A673 (cell line): Measurements from ENCODE around the gene TIFAB. TPM values are rescaled to one million over a fixed set of nuclear protein-coding genes. Genes with fewer than 3 reads are reported as not detected.

ENCODE experiments used
- BruUV-seq: library from RNA; stranded (reverse); fragments of 400-500 nt; replicated peaks from 2 replicates; lab custom pipeline; 2021; lab: Mats Ljungman, UMichigan
- CTCF ChIA-PET: fragments of 300-600 bp; sonication (Branson Sonifier 250); formaldehyde crosslinking; loops from one replicate; lab custom pipeline; 2022; ENCODE audit warnings: antibody characterized with exemption; lab: Charles Lee
- POLR2A ChIA-PET: fragments of 300-600 bp; sonication (Branson Sonifier 250); formaldehyde crosslinking; loops from one replicate; lab custom pipeline; 2022; ENCODE audit warnings: antibody characterized with exemption; ENCODE audit not compliant: low non-redundant PET; lab: Charles Lee
- DNase-seq: peaks from one replicate; pipeline ENCODE4 v3.0.0-alpha.2; 2015; ENCODE audit warnings: low spot score
- H3K27ac ChIP-seq: fragments of 200-600 bp; sonication (generic); 2 replicates; pipeline ENCODE4 v1.5.1; 2016; ENCODE audit warnings: mixed run types, low read depth, mild to moderate bottlenecking, mixed read lengths, antibody characterized with exemption, low read length; ENCODE audit not compliant: poor library complexity, severe bottlenecking
- H3K27me3 ChIP-seq: fragments of 200-600 bp; sonication (generic); replicated peaks from 2 replicates; pipeline ENCODE4 v1.6.1; 2017; ENCODE audit warnings: mixed run types, low read depth, mild to moderate bottlenecking, mixed read lengths, antibody characterized with exemption, low read length; ENCODE audit not compliant: insufficient read depth, poor library complexity
- H3K36me3 ChIP-seq: fragments of 200-600 bp; sonication (generic); 2 replicates; pipeline ENCODE4 v1.6.1; 2016; ENCODE audit warnings: mixed run types, mild to moderate bottlenecking, mixed read lengths, antibody characterized with exemption, low read length; ENCODE audit not compliant: insufficient read depth, poor library complexity, severe bottlenecking
- H3K4me1 ChIP-seq: fragments of 200-600 bp; sonication (generic); 2 replicates; pipeline ENCODE4 v1.6.1; 2017; ENCODE audit warnings: mixed run types, mild to moderate bottlenecking, mixed read lengths, antibody characterized with exemption, low read length; ENCODE audit not compliant: insufficient read depth, poor library complexity, severe bottlenecking
- H3K4me3 ChIP-seq: fragments of 200-600 bp; sonication (generic); 2 replicates; pipeline ENCODE4 v1.5.1; 2016; ENCODE audit warnings: low read depth, mixed run types, mild to moderate bottlenecking, mixed read lengths, low read length; ENCODE audit not compliant: poor library complexity, severe bottlenecking
- H3K9me3 ChIP-seq: fragments of 200-600 bp; sonication (generic); 2 replicates; pipeline ENCODE4 v1.6.1; 2016; ENCODE audit warnings: mixed run types, low read depth, mild to moderate bottlenecking, mixed read lengths, antibody characterized with exemption, low read length; ENCODE audit not compliant: poor library complexity, severe bottlenecking
- EZH2 ChIP-seq: fragments of 200-600 bp; sonication (generic); IDR thresholded peaks from 2 replicates; pipeline ENCODE4 v1.6.1; 2017; ENCODE audit warnings: borderline replicate concordance, low read depth, mild to moderate bottlenecking, mixed read lengths, antibody characterized with exemption, low read length; ENCODE audit not compliant: poor library complexity, severe bottlenecking
- intact Hi-C: fragments of 100-400 bp; cut with micrococcal nuclease; formaldehyde crosslinking; loops from one replicate; pipeline ENCODE4 v1.10.0; 2022; ENCODE audit not compliant: unreplicated experiment
- total RNA-seq: library from RNA; stranded (reverse); gene quantifications from 2 replicates; pipeline ENCODE4 v1.2.3, GENCODE V29; 2021
- TF ChIP-seq, protein P1 (sequence below): fragments of 300-800, 200-600 bp; sonication (generic); conservative IDR thresholded peaks from 2 replicates; pipeline ENCODE4 v1.5.1; 2017; ENCODE audit warnings: low read depth, mild to moderate bottlenecking, antibody characterized with exemption, low read length, moderate library complexity, mixed read lengths

TIFAB gene
- total RNA-seq, 1 experiment from 2014 or later, result not detected

- no peaks in the 10 kb centered on the region for H3K4me1 ChIP-seq
- H3K9me3 ChIP-seq, result no peaks in the 10 kb centered on the region
- no peaks in the 10 kb centered on the region for H3K36me3 ChIP-seq
- H3K27me3 ChIP-seq, result peaks cover 3% of the 10 kb centered on the region
- no TSS peak for BruUV-seq
- POLR2A ChIA-PET, result no interaction called here
- DNase-seq, result no peak
- H3K4me3 ChIP-seq, result no peak overlapping the region
- H3K27ac ChIP-seq, result no peak overlapping the region
- intact Hi-C loops, result no loop called here
- CTCF ChIA-PET, result interaction anchor here (0.7 to 1.2 kb wide), 2 partner anchors 12 to 241 kb away, joined by 3 to 4 read pairs; no protein-coding TSS in a partner anchor
- no peak for TF ChIP-seq EZH2
- TF ChIP-seq, protein P1, sequence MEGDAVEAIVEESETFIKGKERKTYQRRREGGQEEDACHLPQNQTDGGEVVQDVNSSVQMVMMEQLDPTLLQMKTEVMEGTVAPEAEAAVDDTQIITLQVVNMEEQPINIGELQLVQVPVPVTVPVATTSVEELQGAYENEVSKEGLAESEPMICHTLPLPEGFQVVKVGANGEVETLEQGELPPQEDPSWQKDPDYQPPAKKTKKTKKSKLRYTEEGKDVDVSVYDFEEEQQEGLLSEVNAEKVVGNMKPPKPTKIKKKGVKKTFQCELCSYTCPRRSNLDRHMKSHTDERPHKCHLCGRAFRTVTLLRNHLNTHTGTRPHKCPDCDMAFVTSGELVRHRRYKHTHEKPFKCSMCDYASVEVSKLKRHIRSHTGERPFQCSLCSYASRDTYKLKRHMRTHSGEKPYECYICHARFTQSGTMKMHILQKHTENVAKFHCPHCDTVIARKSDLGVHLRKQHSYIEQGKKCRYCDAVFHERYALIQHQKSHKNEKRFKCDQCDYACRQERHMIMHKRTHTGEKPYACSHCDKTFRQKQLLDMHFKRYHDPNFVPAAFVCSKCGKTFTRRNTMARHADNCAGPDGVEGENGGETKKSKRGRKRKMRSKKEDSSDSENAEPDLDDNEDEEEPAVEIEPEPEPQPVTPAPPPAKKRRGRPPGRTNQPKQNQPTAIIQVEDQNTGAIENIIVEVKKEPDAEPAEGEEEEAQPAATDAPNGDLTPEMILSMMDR, result no peak
Observed at GRCh38 chr5:135445306-135445985, 6.7 kb downstream of the TIFAB start.

- CTCF ChIA-PET, result no interaction called here
- no peaks in the 10 kb centered on the region for H3K4me1 ChIP-seq
- no peak overlapping the region for H3K27ac ChIP-seq
- intact Hi-C loops, result no loop called here
- no peaks in the 10 kb centered on the region for H3K27me3 ChIP-seq
- POLR2A ChIA-PET, result no interaction called here
- no peaks in the 10 kb centered on the region for H3K36me3 ChIP-seq
- BruUV-seq, result no TSS peak
- no peaks in the 10 kb centered on the region for H3K9me3 ChIP-seq
- no peak for DNase-seq
- no peak overlapping the region for H3K4me3 ChIP-seq
- TF ChIP-seq, protein P1, result no peak
- TF ChIP-seq EZH2, result no peak
Observed at GRCh38 chr5:135444881-135445280, 7.3 kb downstream of the TIFAB start.

DNA sequence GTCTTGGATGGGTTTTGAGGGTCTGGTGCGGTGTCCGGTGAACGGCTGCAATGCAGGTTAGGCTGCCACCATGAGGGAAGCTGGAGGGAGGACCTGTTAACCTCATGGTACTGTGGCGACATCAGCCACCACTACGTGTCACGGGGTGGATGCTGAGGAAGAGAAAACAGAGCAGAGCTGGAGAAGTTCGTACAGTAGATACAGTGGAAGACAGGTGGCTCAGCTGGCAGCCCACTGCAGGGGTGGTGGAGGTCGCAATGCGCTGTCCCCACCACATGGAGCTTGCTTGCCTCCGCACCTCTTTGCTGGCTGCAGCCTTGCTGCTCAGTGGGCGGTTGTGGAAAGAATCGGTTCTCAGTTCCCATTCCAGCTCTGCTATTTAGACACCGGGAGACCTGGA is 7.8 kb downstream of the TIFAB start:
- Histone ChIP-seq H3K9me3 (no peaks in the 10 kb centered on the region), H3K27ac (no peak overlapping the region), H3K4me3 (no peak overlapping the region), H3K4me1 (no peaks in the 10 kb centered on the region), H3K36me3 (no peaks in the 10 kb centered on the region), H3K27me3 (no peaks in the 10 kb centered on the region)
- TF ChIP-seq, protein P1, result no peak
- TF ChIP-seq EZH2, result no peak
- ChIA-PET CTCF (no interaction called here), POLR2A (no interaction called here)
- no peak for DNase-seq
- intact Hi-C loops, result no loop called here
- BruUV-seq, result no TSS peak
